ENCODE results near the gene MANEAL.

The MANEAL gene

DNA sequence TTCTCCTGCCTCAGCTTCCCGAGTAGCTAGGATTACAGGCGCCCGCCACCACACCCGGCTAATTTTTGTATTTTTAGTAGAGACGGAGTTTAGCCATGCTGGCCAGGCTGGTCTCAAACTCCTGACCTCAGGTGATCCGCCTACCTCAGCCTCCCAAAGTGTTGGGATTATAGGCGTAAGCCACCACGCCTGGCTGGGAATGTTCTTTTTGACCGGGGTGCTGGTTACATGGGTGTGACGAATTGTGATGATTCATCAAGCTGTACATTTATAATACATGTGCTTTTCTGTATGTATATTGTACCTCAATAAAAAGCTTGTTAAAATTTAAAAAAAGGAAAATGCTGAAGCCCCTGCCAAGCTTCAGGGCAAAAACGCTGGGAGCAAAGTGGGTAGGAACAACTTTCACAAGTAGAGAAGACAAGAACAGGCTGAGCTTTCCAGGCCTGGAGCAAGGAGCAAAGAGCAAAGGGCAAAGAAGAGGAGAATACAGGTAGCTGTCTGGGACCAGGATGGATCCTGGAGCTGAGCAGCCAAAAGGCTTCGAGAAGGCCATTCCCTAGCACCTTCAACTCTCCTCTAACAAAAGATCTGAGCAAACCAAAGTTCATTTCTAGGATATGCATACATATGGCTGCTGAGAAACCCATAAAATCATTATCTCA, 34.9 kb downstream of the MANEAL start:
- H3K36me3 ChIP-seq (ENCODE audit: insufficient read depth, low read length): peaks cover 55% of the 10 kb centered on the region
- no peak for TF ChIP-seq EZH2 (IDR thresholded peaks at IDR 0.05; ENCODE audit: borderline replicate concordance, low read length)
- H3K9me2 ChIP-seq (ENCODE audit: low read depth, low read length): no peaks in the 10 kb centered on the region
- H2AFZ ChIP-seq (ENCODE audit: low read length): no peak overlapping the region
- no peaks in the 10 kb centered on the region for H3F3A ChIP-seq (ENCODE audit: insufficient read depth, low read length)
- H3K27ac ChIP-seq (ENCODE audit: low read depth, low read length, poor library complexity, severe bottlenecking): no peak overlapping the region
- no peak overlapping the region for H3K4me2 ChIP-seq (ENCODE audit: low read length)
- no peaks in the 10 kb centered on the region for H4K20me1 ChIP-seq (ENCODE audit: insufficient read depth, low read length)
- no peaks in the 10 kb centered on the region for H3K27me3 ChIP-seq (ENCODE audit: insufficient read depth, low read length)
- no peaks in the 10 kb centered on the region for H3K4me1 ChIP-seq (ENCODE audit: insufficient read depth, low read length, severe bottlenecking)
- H3K9ac ChIP-seq (ENCODE audit: low read length): no peak overlapping the region
- no peak overlapping the region for H3K4me3 ChIP-seq (ENCODE audit: low read depth, low read length, poor library complexity, severe bottlenecking)
- no peaks in the 10 kb centered on the region for H3K9me3 ChIP-seq (ENCODE audit: low read length)
- H3K79me2 ChIP-seq (ENCODE audit: insufficient read depth, low read length): no peaks in the 10 kb centered on the region

- TF ChIP-seq CTCF (IDR thresholded peaks at IDR 0.05; ENCODE audit: low read length) (no peak), EZH2 (IDR thresholded peaks at IDR 0.05; ENCODE audit: borderline replicate concordance, low read length) (no peak)
These were observed 37.5 kb downstream of the MANEAL start for GRCh38 chr1:37831109-37831508.

GRCh38 chr1:37831809-37832208, 38.2 kb downstream of the MANEAL start:
- H3K9me3 ChIP-seq (ENCODE audit: low read length): no peaks in the 10 kb centered on the region
- no peak overlapping the region for H3K4me2 ChIP-seq (ENCODE audit: low read length)
- no peaks in the 10 kb centered on the region for H3K9me2 ChIP-seq (ENCODE audit: low read depth, low read length)
- H3K27me3 ChIP-seq (ENCODE audit: insufficient read depth, low read length): no peaks in the 10 kb centered on the region
- H3K4me3 ChIP-seq (ENCODE audit: low read depth, low read length, poor library complexity, severe bottlenecking): no peak overlapping the region
- peaks cover 75% of the 10 kb centered on the region for H3K36me3 ChIP-seq (ENCODE audit: insufficient read depth, low read length)
- TF ChIP-seq CTCF (IDR thresholded peaks at IDR 0.05; ENCODE audit: low read length): no peak
- no peak for TF ChIP-seq EZH2 (IDR thresholded peaks at IDR 0.05; ENCODE audit: borderline replicate concordance, low read length)
- H3K4me1 ChIP-seq (ENCODE audit: insufficient read depth, low read length, severe bottlenecking): no peaks in the 10 kb centered on the region
- no peak overlapping the region for H2AFZ ChIP-seq (ENCODE audit: low read length)
- no peaks in the 10 kb centered on the region for H3K79me2 ChIP-seq (ENCODE audit: insufficient read depth, low read length)
- no peak overlapping the region for H3K27ac ChIP-seq (ENCODE audit: low read depth, low read length, poor library complexity, severe bottlenecking)
- no peaks in the 10 kb centered on the region for H3F3A ChIP-seq (ENCODE audit: insufficient read depth, low read length)
- no peak overlapping the region for H3K9ac ChIP-seq (ENCODE audit: low read length)
- H4K20me1 ChIP-seq (ENCODE audit: insufficient read depth, low read length): no peaks in the 10 kb centered on the region

More at GRCh38 chr1:37831109-37831508, 37.5 kb downstream of the MANEAL start:
- H3F3A ChIP-seq (ENCODE audit: insufficient read depth, low read length): no peaks in the 10 kb centered on the region
- H3K36me3 ChIP-seq (ENCODE audit: insufficient read depth, low read length): peaks cover 71% of the 10 kb centered on the region
- H3K9me2 ChIP-seq (ENCODE audit: low read depth, low read length): no peaks in the 10 kb centered on the region
- no peak overlapping the region for H3K4me3 ChIP-seq (ENCODE audit: low read depth, low read length, poor library complexity, severe bottlenecking)
- H3K9ac ChIP-seq (ENCODE audit: low read length): no peak overlapping the region
- no peak overlapping the region for H3K4me2 ChIP-seq (ENCODE audit: low read length)
- no peaks in the 10 kb centered on the region for H4K20me1 ChIP-seq (ENCODE audit: insufficient read depth, low read length)
- H3K27me3 ChIP-seq (ENCODE audit: insufficient read depth, low read length): no peaks in the 10 kb centered on the region
- no peaks in the 10 kb centered on the region for H3K4me1 ChIP-seq (ENCODE audit: insufficient read depth, low read length, severe bottlenecking)
- no peaks in the 10 kb centered on the region for H3K79me2 ChIP-seq (ENCODE audit: insufficient read depth, low read length)
- H3K27ac ChIP-seq (ENCODE audit: low read depth, low read length, poor library complexity, severe bottlenecking): no peak overlapping the region
- H3K9me3 ChIP-seq (ENCODE audit: low read length): no peaks in the 10 kb centered on the region
- H2AFZ ChIP-seq (ENCODE audit: low read length): no peak overlapping the region

GRCh38 chr1:37836788-37837187, 43.1 kb downstream of the MANEAL start:
- H3K4me3 ChIP-seq (ENCODE audit: low read depth, low read length, poor library complexity, severe bottlenecking): no peak overlapping the region
- no peaks in the 10 kb centered on the region for H3K79me2 ChIP-seq (ENCODE audit: insufficient read depth, low read length)
- TF ChIP-seq EZH2 (IDR thresholded peaks at IDR 0.05; ENCODE audit: borderline replicate concordance, low read length) (no peak), CTCF (IDR thresholded peaks at IDR 0.05; ENCODE audit: low read length) (no peak)
- H3K9me2 ChIP-seq (ENCODE audit: low read depth, low read length): no peaks in the 10 kb centered on the region
- H3K4me1 ChIP-seq (ENCODE audit: insufficient read depth, low read length, severe bottlenecking): no peaks in the 10 kb centered on the region
- no peak overlapping the region for H3K27ac ChIP-seq (ENCODE audit: low read depth, low read length, poor library complexity, severe bottlenecking)
- no peaks in the 10 kb centered on the region for H3K27me3 ChIP-seq (ENCODE audit: insufficient read depth, low read length)
- H3F3A ChIP-seq (ENCODE audit: insufficient read depth, low read length): no peaks in the 10 kb centered on the region
- H3K36me3 ChIP-seq (ENCODE audit: insufficient read depth, low read length): peaks cover 63% of the 10 kb centered on the region
- H4K20me1 ChIP-seq (ENCODE audit: insufficient read depth, low read length): no peaks in the 10 kb centered on the region
- no peak overlapping the region for H3K9ac ChIP-seq (ENCODE audit: low read length)
- H2AFZ ChIP-seq (ENCODE audit: low read length): no peak overlapping the region
- no peak overlapping the region for H3K4me2 ChIP-seq (ENCODE audit: low read length)
- H3K9me3 ChIP-seq (ENCODE audit: low read length): no peaks in the 10 kb centered on the region
